NCI-H146 treated with DMSO at 0.1 percent for 48 hours (cell line): ENCODE results near the gene TTC33.
A peak's percentile ranks its signal among the peaks of the same experiment; 100 is the strongest.
"Not testable (repeated sequence)": the region's sequence is repeated elsewhere in the genome, so short reads cannot be mapped to it uniquely, and the experiment has no call there.

ENCODE experiments used
- DNase-seq: peaks from one replicate; lab custom pipeline; 2025; ENCODE audit not compliant: unreplicated experiment; lab: John Stamatoyannopoulos, UW

Gene TTC33

GRCh38 chr5:40722497-40722911 lies 33.3 kb downstream of the TTC33 start:
- DNase-seq, result not testable (repeated sequence)

- DNase-seq, result no peak
Measured at GRCh38 chr5:40720069-40720468, 35.7 kb downstream of the TTC33 start.

DNA sequence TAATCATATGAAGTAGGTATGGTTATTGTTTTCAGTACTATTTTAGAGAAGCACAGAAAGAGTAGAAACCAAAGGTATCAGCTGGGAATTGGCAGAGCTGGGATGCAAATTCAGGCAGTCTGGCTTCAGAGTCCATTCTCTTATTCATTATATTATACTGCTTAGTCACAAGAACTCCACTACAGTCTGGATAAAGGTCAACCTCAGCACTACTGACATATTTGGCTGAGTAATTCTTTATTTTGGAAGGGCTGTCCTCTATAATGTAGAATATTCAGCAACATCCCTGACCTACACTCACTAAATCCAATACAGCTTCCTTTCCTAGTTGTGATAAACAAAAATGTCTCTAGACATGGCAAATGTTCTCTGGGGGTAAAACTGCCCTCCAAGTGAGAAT lies 38.5 kb downstream of the TTC33 start:
- DNase-seq, result no peak

DNA sequence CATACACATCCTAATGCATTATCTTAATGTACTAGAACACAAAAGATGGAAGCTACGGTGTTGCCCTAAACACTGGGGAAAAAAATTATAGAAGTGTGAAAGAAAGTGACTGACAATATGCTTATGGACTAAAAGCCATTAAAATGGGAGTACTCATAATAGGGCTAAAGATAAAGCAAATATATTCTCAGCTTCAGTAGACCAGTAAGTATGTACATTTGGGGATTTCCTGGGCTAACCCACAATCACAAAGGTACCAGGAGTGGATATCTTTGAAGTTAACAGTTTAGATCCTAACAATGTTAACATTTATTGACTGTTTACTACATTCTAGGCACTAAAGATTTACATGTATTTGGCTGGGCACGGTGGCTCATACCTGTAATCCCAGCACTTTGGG lies 39.2 kb downstream of the TTC33 start:
- DNase-seq, result no peak

- no peak for DNase-seq
Measured at GRCh38 chr5:40716000-40716399, 39.8 kb downstream of the TTC33 start.

DNA sequence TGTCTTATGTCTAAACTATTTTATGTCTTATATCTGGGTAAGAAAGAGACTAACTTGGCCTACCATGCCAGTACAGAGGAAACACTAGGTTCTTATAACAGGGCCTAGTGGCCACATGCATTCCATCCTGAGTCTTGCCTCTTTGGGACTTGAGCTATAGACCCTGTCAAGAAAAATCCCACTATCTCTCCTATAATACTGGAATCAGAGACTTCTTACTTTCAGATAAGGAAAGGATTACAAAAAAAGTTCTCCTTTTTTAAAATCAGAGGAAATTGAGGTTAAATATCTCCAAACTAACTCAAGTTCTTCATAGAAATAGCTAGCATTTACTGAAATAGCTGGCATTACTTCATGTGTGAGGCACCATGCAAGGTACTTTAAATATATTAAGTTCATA lies 41.8 kb downstream of the TTC33 start:
- DNase-seq, result no peak

DNA sequence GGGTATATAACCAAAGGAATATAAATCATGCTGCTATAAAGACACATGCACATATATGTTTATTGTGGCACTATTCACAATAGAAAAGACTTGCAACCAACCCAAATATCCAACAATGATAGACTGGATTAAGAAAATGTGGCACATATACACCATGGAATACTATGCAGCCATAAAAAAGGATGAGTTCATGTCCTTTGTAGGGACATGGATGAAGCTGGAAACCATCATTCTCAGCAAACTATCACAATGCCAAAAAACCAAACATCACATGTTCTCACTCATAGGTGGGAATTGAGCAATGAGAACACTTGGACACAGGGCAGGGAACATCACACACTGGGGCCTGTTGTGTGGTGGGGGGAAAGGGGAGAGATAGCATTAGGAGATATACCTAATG lies 45.2 kb downstream of the TTC33 start:
- not testable (repeated sequence) for DNase-seq

DNA sequence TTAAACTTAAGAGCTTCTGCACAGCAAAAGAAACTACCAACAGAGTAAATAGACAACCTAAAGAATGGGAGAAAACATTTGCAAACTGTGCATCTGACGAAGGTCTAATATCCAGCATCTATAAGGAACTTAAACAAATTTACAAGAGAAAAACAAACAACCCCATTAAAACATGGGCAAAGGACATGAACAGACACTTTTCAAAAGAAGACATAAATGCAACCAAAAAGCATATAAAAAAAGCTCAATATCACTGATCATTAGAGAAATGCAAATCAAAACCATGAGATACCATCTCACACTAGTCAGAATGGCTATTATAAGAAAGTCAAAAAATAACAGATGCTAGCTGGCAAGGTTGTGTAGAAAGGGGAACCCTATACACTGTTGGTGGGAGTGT lies 50.3 kb downstream of the TTC33 start:
- not testable (repeated sequence) for DNase-seq

DNA sequence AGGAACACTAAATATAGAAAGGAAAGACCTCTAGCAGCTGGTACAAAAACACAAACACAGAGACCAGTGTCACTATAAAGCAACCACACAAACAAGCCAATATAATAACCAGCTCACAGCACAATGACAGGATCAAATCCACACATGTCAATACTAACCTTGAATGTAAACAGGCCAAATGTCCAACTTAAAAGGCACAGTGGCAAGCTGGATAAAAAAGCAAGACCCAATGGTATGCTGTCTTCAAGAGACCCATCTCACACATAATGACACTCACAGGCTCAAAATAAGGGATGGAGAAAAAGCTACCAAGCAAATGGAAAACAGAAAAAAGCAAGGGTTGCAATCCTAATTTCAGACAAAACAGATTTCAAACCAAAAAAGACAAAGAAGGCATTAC lies 53.7 kb downstream of the TTC33 start:
- DNase-seq, result not testable (repeated sequence)

DNA sequence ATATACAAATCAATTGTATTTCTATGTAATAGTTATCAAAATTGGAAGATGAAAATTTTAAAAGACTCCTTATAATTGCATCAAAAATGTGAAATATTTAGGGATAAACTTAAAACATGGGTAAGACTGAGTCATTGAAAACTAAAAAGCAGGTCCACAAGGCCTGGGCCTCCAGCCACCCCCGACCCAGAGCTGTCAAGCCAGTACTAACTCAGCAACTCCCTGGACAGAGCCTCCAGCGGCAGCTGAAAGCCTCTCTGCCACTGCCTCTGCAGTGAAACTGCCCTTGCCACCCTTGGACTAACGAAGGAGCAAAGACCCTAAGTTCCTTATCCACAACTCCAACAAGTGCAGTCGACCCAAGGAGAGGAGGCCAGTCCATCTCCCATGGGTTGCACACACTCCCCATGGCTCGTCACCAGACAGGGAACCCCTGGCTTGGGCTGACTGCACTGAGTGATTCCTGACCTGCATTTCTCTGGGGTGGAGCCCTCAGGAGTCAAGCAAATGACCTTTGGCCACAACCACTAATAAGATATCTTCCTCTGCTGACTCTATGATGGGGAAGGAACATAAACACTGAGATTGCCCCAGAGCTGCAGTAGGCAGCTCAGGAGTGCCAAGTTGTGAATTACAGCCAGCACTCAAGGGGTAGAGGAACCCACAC lies 55.5 kb downstream of the TTC33 start:
- DNase-seq, result no peak

DNA sequence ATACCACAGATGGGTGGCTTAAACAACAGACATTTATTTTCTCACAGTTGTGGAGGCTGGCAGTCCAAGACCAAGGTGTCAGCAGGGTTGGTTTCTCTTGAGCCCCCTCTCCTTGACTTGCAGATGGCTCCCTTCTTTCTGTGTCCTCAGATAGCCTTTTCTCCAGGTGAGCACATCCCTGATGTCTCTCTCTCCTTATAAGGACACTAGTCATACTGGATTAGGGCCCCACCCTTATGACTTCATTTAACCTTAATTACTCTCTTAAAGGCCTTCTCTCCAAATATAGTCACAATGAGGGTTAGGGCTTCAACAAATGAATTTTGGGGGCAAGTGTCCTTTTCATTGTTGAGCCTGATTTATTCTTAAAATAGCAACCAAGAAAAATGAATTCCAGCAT lies 61.3 kb downstream of the TTC33 start:
- no peak for DNase-seq

DNA sequence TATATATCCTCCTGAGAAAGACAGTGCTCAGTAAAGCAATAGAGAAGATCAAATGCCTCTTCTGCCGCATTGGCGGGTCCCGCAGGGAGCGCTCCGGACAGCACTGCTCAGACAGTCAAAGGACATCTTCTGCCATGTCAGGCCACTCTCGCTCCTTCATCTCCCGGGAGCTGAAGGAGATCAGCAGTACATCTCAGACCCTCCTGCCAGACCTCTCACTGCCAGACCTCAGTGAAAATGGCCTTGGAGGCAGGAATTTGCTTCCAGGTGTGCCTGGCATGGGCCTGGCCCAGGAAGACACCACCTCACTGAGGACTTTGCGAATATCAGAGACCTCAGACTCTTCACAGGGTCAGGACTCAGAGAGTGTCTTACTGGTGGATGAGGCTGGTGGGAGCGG lies 63.9 kb downstream of the TTC33 start:
- DNase-seq, result no peak

- no peak for DNase-seq
Measured at GRCh38 chr5:40690267-40690666, 65.5 kb downstream of the TTC33 start.

DNA sequence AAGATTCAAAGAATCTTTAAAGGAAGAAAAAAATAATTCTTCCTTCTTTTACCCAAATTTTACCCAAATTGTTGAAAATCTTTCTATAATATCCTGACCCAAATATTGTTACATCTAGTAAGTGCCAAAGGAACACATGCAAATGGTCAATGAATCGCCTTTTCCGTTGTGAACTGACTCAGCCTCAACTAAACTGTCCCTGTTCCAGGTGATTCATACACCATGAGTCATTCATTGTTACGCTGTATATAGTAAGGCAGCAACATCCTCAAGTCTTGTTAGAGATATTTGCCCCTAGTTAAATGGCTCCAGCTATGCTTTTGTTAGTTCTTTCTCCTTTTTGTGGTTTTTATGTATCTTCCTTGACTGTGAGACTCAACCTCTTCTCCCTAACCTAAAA lies 66.3 kb downstream of the TTC33 start:
- DNase-seq, result no peak

- DNase-seq, result no peak
Measured at GRCh38 chr5:40688996-40689395, 66.8 kb downstream of the TTC33 start.

DNA sequence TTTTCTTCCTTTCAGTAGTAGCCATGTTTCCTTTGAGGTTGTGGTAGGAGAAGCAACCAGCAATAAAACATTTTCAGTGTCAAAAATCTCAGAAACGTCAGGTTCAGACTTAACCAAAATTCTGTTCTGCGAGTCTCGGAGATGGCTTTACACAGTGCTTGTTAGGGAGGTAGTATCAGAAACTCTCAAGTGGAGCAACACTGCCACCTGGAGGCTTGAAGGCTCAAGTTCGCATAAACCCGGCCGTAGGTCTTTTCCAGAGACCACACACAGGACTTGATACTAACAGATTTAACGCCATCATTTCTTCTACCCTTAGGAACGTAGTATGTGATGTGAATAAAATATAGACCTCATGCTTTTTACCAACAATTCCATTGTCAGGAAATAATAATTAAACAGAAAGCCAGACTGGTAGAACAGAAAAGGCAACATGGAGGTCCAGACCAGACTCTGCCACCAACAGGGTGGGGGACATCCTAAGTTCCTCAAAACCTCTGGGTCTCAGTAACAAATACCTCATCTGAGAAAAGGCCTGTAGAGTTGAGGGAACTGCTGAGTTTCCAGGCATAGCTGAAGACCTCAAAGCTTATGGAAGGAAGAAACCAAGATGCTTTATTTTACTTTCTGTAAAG lies 67.5 kb downstream of the TTC33 start:
- peak; percentile 41 for DNase-seq

- no peak for DNase-seq
Measured at GRCh38 chr5:40687321-40687720, 68.4 kb downstream of the TTC33 start.

DNA sequence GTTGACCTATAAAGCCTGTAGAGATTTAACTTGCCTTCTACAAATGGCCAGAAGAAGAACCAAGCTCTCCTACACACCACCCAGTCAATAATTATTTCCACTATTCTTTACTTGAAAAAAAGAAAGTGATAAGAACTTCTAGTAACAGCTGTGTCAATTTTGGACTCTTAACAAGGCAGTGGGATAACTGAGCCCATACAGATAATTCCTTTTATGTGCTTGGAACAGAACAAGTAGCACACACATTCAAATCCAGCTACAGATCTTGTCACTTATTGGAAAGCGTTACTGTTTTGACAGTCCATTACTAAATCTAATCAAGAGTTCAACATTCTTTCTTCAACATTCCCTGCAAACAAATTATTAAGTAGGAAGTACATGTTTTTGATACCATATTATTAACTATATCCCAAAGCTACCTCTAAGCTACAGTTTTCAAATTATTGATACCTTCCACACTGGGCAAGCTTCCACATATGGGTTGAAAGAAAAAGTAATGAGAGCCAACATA lies 69.7 kb downstream of the TTC33 start:
- no peak for DNase-seq

- no peak for DNase-seq
Measured at GRCh38 chr5:40685193-40685592, 70.6 kb downstream of the TTC33 start.

GRCh38 chr5:40683305-40683704 lies 72.5 kb downstream of the TTC33 start:
- DNase-seq, result no peak

DNA sequence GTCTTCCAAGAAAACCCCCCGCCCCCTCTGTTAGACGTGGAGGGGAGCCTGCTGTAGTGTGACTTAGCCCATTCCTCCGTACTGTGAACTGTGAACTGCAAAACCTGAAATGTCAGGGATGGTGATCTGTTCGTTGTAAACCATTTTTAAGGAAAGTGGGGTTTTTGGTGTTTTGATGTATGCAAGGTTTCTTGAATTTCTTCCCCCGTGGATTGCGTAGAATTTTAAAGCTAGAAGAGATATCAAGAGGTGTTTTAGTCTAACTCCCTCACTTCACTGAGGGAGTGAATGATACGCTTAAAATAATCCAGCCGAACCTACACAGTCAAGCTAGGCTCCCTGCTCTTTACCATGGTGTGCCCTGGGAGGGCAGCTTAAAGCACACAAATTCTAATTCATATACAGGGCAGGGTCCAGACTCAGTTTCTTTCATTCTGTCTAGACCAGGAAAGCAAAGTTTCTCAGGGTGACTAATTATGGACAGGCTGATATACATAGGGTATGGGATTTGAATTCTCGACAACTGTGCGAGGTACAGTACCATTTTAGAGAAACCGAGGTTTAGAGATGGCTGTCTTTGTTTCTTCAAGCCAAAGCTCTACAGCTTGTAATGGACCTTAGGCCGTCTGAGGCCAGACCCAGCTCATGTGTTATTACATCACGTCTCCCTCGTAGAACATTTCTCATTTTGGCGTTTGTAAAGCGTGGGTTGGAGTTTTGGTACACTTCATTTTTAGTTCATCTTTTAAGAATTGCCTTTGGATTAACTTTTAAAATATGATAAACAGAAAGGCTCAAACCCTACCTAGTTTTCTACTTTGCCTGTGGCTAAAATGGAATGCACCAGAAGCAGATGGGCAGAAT lies 73.4 kb downstream of the TTC33 start:
- DNase-seq, result no peak
